GM21515 (cell line): ENCODE data around the gene MGAT4C.

Experiments
- ATAC-seq: cut with Tn5 transposase; IDR thresholded peaks from one replicate; pipeline ENCODE4 v1.9.1; 2021; ENCODE audit not compliant: unreplicated experiment

Gene MGAT4C

DNA sequence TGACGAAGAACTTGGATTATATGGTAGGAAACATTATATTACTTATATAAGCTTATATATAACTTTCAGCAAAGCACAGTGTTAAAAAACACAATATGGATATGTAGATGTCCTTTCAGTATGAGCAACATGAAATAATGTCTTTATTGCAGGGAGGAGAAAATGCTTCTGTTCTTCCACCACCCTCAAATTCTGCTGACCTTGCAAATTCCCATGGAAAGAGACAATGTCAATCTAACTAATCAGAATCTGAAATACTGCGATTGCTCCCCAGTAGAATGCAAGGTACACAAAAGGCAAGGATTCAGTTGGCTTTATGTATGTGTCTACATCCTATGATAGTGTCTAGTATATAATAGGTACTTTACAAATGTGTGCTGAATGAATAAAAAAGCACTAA, 26.4 kb downstream of the MGAT4C start:
- ATAC-seq, result no peak

DNA sequence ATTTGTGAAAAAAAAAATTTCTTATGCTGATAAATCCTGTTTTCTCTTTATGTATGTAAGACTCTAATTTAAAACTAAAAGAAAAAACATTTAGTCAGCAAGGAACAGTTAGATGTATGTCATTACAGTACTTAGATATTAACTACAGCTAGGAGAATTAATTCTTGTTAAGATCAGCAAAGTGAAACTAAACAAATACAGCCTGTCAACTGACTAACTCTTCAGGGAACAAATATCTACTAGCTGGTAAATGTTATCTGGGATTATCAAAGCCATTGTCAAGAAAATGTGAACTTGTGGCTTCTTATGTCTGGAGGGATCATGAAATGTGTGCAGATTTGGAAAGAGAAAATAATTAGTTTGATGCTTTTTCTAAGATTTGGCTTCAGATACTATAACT, 27.5 kb downstream of the MGAT4C start:
- no peak for ATAC-seq

DNA sequence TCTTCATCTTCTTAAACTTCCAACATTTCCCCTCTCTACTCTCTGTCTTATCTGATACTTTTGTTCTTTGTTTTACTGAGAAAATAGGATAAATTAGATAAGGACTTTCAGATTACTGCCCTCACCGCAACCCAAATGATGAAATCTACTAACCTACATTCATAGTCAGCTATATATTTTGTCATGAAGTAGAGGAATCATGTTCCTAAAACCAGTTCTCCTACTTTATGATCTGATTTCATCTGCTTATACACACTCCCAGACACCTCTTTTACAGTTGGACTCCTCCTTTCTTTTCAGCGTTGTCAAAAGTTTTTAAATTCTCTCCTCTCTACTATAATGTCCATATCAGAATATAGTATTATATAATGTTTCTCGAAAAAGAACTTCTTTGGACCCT, 29.7 kb downstream of the MGAT4C start:
- no peak for ATAC-seq

DNA sequence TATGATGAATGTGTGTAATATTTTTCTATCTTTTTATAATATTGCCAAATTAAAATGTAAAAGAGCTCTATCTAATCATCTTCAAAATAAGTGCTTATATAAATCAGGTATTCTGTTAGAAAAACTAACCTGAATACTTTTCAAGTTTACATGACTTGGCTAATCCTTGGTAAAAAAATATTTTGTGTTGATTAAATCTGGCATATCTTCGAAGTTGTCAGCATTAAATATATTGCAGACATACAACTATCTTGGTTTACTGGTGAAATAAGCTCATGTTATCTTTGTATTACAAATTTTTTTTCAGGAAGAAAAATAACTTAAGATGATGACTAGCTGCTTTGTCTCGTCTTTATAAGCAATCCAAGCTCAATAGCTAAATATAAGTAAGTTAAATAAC, 39.6 kb downstream of the MGAT4C start:
- ATAC-seq, result no peak

DNA sequence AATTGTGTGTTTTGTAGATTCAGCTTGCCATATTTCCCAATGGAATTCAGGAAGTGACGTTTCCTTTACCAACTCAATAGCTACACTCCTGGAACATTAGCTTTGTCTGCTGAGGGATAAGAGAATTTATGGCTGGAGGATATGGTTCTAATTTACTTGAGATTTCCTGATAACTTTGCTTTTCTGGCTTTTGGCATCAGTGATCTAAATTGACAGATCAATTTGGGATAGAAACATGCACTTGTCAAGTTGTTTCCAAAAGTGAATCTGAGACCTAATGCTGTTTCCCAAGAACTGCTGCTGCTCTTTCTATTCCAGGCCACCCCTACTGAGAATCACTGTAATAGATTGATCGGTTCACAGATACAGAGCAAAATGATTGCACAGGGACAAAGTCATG, 43.2 kb downstream of the MGAT4C start:
- no peak for ATAC-seq

DNA sequence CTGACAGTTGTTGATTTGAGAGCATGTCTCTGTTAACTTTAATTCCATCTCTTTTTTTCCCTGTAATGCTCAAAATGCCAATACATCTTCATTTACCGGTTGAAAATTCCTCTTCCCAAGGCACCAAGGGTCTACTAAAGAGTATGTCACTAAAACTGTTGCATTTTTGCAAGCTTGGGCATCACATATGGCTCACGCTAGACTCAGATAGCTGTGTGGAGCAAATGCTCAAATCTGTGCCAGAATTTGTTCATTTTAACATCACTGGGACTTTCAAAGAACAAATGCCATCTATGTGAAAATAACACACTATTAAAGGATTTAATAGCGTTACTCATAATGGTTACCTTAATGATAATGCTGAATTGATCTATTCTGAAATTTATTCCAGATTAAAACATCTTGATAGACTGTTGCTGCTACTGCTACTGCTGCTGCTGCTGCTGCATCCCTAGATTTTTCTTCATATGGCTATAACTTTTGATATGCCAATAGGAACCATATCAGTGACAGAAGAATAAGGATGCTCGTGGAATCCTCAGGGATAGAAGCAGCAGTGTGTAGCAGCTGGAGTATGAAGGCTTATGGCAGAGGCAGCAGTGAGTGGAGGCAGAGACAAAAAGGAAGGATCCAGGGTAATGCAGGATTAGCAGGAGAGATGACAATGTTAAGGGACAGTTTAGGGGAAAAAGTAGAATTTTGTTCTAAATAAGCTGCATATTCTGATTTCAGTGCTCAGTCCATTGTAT, 57.3 kb downstream of the MGAT4C start:
- ATAC-seq, result no peak

DNA sequence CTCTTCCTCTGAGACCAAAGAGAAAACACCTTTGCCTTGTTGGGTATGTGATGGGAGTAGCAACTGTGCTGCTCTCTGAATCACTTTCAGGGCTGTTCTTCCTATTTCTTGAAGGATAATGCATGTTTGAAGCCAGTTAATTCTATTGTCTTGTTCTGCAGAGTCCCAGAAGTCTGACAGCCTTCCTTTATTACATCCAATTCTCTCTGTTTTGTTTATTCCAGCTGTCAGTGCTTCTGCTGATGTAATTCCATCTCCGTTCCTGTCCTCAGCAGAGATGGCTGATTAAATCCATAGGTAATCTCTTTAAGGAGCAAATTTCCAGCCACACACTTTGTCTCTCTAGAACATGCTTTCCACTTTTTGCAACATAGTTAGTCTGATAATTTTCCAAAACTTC, 59.7 kb downstream of the MGAT4C start:
- no peak for ATAC-seq

DNA sequence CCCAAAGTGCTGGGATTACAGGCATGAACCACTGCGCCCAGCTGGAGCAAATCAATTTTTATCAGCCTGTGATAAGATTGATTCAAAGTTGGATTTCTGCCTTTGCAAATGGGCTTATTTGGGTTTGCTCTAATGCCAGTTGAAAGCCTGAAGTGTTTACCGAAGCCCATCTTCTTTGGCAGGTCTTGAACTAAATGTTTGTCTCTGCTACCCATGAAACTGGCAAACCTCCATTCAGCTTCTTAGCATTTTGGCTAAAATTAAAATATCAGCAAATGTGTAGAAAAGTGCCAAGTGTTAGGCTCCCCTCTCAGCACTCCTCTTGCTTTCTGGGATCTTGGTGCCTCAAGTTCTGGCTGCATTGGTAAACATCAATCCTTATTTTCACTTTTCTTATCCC, 61.5 kb downstream of the MGAT4C start:
- ATAC-seq, result no peak

DNA sequence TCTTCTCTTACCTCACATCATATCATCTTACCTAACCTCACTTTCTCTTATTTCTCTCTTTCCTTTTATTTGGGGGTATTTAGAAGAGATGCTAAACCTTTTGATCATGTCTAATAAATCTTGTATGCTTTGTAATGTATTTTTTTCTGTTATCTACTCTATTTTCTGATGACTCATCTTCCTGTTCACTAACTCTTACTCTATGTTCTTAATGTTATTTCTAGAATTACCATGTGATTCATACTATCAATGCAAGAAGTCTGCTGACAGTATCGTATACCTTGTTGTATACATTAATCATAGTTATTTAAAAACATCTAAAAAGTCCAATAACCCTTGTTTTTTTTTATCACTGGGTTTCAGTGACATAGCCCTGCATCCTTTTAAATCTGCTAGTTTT, 62.3 kb downstream of the MGAT4C start:
- ATAC-seq, result no peak

DNA sequence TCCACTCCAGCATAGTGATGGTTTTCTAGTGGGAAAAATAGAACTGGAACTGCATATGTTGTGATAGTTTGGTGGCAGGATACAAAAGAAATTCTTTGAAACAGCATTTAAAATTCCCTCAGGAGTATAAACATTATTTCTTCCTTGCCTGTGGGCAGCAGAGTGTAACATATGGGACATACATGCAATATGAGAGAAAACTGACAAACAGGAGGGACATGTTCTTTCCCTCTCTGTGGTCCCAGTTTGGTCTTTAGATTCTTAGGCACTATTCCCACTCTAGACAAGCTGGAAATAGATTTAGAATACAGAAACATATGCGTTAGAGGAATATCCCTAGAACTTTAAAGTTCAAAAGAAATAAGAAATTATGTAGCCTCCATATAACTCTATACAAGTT, 68.0 kb downstream of the MGAT4C start:
- ATAC-seq, result no peak

DNA sequence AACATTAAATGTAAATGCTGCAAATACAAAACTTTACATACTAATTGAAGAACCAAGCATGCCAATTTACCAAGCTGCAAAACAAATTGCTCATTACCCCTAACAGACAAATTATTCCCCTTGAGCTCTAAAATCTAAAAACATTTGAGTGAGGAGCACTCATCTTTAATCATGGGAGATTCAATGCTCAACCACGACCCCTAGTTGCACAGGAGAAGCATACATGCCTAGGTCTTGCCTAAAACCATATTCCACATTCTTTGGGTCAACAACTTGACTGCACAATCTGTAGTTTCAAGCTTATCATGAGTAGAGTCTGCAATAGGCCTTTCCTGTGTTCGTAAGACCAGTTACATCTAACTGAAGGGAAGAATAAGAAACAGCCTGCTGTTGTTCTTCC, 69.7 kb downstream of the MGAT4C start:
- ATAC-seq, result no peak

DNA sequence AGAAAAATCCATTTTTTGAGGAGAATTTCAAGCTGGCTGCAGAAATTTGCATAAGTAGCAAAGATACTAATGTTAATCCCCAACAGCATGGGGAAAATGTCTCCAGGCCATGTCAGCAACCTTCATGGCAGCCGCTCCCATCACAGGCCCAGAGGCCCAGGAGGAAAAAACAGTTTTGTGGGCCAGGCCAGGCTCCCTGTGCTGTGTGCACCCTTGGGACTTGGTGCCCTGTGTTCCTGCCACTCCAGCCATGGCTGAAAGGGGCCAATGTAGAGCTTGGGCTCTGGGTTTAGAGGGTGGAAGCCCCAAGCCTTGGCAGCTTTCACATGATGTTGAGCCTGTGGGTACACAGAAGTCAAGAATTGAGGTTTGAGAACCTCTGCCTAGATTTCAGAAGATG, 76.3 kb downstream of the MGAT4C start:
- ATAC-seq, result no peak

DNA sequence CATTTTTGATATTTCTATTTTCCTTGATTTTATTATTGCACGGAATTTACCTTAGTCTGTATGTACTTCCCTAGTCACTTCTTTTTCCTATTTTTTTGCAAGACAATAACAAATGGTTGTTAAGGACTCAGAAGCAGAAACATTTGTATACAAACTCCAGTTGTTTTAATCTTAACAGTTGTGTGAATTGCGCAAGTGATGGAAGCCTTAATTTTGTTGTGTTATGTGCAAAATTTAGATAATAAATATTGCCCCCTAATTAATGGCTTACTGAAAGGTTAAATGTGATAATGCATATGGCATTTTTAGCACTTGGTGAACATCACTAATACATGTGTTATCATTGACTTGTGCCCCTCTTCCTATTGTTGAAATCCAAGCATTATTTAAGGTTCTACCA, 82.0 kb downstream of the MGAT4C start:
- ATAC-seq, result no peak

DNA sequence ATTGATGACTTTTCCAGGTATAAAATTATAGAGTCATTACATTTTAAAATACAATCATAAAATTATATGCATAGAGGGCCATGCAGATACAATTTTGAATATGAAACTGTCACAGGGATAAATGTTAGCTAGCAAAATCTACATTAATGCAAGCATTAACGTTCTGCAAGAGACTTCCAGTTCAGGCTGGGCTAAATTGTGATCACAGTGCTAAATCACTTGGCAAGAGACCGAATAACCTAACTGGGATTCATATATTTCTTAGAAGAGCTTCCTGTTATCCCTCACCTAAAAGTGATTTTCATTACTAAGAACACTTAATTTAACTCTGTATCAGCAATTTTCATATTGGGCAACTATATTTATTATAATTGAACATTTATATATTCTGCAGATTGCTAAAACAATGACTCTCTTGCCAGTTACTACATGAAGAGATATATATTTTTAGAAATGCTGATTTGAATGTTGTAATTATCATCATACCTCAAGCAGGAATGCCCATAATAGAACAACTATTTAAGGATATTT, 83.2 kb downstream of the MGAT4C start:
- ATAC-seq, result no peak

DNA sequence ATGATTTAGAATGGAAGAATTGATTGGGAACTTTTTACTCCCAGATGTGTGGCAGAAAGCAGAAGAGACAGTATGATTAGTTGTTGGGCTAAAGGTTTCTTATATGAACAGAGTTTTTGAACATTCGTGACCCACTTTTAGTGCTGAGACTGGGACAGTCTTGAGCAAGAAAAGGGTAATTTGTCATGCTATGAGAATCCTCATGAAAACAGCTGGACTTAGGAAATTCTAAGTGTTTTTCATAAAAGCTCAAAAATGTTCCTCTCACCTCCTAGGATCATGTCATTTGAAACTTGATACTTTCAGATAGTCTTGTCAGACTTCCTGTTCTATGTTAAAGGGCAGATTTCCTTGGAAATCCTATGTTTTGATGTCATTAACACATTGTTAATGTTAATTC, 86.1 kb downstream of the MGAT4C start:
- no peak for ATAC-seq

DNA sequence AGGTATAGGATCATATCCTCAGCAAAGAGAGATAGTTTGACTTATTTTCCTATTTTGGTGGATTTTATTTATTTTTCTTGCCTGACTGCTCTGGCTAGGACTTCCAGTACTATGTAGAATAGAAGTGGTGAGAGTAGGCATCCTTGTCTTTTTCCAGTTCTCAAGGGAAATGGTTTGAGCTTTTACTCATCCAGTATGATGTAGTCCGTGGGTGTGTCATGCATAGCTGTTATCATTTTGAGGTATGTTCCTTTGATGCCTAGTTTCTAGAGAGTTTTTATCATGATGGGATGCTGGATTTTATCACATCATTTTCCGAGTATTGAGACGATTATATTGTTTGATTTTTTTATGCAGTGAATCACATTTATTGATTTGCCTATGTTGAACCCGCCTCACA, 97.2 kb downstream of the MGAT4C start:
- no peak for ATAC-seq

DNA sequence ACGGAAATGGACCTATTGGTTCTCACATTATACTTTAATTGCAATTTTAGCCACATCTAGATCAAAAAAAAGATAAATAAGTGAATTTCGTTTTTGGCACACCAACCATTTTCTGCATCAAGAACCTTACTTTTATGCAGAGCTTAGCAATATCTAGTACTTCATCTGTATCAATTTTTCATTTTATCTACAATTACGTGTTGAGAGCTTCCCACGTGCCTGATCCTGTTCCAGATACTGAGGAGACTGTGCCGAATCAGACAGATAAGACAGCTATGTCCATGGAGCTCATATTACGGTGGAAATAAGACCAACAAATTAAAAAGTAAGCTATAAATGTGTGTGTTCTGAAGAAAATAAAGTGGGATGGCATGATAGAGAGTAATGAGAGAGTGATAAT, 101.6 kb downstream of the MGAT4C start:
- ATAC-seq, result no peak

DNA sequence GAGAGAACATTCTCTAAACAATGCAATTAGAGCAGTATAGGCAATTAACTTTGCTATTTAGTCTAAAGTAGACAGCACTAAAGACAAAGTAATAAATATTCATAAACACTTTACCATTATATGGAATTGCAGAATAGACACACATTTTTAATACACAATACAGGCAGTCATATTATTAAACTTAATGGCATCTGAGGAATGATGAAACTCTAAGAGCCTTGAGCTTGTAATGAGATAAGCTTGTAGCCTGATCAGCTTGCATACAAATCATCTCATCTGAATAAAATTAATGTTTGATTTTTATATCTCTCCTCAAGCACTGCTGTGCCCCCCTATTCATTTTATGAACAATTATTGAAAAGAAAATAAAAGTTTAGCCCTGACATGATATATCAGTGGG, 107.6 kb downstream of the MGAT4C start:
- ATAC-seq, result no peak

DNA sequence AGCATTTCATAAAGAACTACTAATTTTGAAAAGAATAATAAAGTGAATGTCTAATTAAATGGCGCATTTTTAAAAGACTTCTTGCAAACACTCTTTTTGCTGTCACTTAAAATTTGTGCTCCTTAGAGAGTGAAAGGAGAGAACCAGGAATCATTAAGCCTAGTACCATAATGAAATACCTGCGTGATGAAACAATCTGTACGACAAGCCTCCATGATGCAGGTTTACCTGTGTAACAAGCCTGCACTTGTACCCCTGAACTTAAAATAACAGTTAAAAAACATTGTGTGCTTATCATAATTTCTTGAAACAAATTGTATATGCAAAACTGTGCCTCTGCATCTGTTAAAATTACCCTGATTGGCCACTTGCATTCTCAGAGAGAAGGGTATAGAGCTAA, 108.1 kb downstream of the MGAT4C start:
- ATAC-seq, result no peak

DNA sequence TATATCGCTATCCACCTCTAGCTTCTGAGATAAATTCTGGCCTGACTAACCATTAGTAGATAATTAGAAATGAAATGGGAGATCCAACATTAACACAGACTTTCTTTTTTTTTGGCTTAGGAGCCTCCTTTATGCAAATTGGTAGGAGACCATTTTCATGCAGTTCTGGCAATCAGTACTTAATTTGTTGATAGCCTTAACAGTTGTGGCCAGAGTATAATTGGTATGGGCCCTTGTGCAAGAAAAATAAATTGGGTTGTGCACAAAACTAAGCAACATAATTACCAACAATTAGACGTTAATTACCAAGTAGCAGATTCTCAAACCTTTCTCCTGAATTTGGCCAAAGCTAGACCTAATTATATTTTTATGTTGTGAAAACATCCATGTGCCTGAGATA, 111.0 kb downstream of the MGAT4C start:
- ATAC-seq, result no peak

DNA sequence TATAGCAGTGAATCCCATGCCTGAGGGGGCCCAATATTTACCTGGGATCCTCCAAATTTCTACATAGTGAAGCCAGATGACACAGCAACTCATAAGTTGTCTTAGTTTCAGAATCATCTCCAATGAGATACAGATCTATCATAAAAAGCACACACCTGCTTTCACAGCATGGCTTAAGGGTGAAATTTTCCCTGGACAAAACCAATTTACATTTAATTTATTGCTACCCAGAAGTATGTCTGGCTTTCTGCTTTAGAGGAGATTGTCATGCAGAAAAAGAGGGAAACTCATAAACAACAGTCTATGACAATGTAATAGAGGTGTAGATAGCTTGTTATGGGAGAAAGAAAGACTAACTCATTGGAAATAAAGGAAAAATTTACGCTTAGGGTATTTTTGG, 113.0 kb downstream of the MGAT4C start:
- ATAC-seq, result no peak

DNA sequence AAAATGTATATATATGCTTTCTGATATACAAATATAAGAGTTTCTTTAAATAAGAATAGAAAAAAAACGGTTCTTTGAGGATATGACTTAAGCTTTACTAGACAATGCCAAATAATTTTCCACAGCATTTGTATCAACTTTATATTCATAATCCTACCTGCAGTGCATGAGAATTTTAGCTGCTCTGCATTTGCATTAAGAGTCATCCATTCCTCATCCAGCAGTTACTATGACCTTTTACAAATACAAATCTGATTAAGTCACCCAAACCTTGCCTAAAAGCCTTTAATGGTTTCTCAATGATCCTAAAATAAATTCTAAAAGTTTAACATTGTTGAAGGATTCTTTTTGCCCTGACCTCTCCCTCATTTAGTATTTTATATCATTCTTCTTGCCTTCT, 116.5 kb downstream of the MGAT4C start:
- no peak for ATAC-seq

DNA sequence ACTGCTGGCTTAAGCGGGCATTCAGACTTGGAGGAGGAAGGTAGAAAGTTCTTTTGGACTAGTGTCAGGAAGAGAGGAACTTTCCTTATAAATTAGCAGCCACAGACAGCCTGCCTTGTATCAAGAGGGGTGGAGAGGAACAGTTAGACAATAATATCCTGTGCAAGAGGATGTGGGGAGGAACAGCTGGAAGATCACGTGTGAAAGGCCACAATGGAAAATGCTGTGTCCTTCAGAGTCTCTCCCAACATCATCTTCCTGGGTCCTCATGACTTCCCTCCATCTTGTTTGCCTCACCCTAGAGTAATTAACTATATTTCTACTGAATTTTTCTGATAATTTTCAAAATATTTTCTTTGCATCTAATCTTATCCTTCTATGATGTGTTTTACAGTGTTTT, 117.4 kb downstream of the MGAT4C start:
- no peak for ATAC-seq
